ENCODE data around the gene TEFM.
"Not testable (repeated sequence)": the region's sequence is repeated elsewhere in the genome, so short reads cannot be mapped to it uniquely, and the experiment has no call there.

TEFM gene, protein sequence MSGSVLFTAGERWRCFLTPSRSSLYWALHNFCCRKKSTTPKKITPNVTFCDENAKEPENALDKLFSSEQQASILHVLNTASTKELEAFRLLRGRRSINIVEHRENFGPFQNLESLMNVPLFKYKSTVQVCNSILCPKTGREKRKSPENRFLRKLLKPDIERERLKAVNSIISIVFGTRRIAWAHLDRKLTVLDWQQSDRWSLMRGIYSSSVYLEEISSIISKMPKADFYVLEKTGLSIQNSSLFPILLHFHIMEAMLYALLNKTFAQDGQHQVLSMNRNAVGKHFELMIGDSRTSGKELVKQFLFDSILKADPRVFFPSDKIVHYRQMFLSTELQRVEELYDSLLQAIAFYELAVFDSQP

DNA sequence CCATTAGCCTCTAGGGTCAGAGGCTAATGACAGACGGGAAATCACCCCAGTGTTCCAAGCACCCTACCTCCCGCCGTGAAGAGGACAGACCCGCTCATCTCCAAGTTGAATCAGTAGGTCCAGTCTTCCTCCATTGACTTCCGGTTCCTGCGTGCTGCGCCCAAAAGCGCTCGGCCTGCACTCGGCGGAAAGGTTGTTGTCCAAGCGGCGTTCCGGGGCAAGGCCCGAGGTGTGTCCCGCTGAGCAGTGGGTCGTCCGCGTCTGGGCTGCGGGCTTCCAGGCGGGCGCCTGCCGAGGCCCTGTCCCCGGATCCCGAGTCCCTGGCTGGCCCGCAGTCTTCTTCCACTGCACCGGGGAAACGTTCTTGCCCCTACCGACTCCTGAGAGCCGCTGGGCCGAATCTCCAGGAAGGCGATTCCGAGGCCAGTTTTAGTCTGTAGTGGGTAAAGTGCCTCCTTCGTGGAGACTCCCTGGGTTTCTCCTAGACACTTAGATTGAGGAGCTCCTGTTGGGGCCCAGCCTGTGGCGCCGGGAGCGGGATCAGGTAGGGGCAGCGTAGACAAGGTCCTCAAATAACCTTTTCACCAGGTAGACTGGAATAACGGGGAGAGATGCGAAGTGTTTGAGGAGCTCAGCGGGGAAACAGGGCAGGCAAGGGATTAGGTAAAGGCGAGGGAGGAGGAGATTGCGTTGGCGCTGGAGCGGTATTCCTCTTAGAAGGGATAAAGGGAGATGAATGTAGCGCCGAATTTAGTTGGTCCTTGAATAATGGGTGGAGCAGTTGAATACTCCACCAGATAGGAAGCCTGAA lies at the start of gene TEFM:
Gene TEFM (minus strand): TSS at position 138 of the 811 bp plus-strand sequence. CDS start 40 bp downstream, at position 98.
- peak; percentile 84 to 86 for DNase-seq (ENCODE audit: low read depth in 2 of 2)

- no peak for DNase-seq (ENCODE audit: low read depth in 2 of 2)
Measured at GRCh38 chr17:30954046-30954830, 48.2 kb upstream of the TEFM start.

- no peak for DNase-seq (ENCODE audit: low read depth in 2 of 2)
Measured at GRCh38 chr17:30952638-30953393, 46.8 kb upstream of the TEFM start.

DNA sequence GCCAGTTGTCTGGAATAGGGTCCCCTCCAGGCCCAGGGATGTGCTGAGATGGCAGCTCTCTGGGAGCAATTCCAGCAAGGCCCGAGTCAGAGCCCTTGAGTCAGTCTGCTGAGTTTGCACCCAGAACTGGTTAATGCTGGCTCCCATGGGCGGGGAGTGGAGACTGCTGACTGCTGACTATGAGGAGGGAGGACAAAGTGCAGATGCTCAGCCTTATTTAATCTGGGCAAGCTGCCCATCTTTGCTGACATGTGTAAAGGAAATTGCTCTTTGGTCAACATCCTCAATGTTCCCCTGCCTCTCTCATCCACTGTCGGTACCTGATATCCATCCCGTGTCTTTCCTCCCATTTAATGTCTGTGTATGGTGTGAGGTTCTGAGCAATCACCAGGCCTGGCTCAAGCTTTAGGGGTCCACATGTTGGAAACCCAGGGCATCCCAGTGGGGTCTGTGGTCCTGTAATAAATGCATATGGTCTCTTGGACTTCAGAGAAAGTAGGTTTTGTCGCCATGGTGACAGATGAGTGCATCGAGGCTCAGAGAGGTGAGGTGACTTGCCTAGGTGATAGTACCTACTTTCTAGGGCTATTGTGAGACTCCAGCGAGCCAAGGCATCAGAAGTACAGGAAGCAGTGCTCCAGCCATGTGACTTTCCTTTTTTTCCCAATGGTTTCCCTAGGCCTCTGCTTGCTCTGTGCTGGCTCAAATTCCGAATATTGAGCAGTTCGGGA lies 44.8 kb upstream of the TEFM start:
- no peak for DNase-seq (ENCODE audit: low read depth in 2 of 2)

DNA sequence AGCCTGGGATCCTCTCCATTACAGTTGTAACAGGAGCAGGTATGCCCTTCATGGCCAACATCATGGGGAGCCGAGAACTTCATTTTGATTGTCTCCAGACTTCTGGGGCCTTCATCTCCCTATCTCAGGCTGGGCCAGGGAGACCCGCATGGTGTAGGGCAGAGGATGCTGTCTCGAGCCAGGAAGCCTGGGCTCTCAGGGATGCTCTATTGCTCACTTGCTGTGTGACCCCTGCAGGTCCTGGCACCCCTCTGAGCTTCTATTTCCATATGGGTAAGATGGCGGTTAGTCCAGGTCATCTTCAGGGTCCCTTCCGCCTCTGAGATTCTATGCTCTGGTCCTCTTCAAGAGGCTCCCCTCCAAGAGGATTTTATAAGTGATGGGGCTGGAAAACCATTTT lies 44.2 kb upstream of the TEFM start:
- no peak for DNase-seq (ENCODE audit: low read depth in 2 of 2)

DNA sequence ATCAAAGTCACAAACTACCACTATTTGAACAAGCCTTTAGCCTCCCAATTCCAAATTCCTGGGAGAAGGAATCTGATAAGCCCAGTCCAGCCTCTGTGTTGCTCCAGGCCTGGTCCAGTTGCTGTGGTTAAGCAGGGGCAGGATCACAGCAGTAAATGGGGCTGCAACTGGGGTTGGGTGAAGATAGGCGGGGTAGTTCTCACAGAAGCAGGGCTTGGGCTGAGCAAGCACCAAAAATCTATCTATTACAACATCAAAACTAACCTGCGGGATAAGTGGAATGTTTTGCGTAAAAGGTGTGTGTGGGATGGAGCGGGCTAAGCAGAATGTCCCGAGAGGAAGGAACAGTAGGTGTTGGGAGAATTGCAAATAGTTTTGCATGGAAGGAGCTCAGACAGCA lies 41.8 kb upstream of the TEFM start:
- no peak for DNase-seq (ENCODE audit: low read depth in 2 of 2)

DNA sequence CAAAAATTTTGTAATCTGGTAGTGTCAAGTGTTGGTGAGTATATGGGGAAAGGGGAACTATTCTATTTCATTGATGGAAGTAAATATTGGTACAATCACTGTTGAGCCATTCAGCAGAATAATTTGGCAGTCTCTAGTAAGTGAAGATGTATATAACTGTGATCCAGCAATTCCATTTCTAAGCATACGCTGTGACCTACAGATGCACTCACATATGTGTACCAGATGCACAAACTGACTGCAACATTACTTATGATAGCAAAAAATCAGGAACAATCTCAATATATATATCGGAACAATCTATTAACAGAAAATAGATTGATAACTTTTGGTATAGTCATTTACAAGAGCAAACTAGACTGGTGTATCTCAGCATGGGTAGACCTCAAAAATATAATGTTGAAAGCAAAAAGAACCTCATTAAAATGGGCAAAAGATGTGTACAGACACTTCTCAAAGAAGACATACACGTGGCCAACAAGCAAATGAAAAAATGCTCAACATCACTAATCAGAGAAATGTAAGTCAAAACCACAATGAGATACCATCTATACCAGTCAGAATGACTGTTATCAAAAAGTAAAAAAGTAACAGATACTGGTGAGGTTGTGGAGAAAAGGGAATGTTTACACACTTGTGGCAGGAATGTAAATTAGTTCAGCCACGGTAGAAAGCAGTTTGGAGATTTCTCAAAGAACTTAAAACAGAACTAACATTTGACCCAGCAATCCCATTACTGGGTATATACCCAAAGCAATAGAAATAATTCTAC lies 36.5 kb upstream of the TEFM start:
- DNase-seq (ENCODE audit: low read depth in 2 of 2): no peak

DNA sequence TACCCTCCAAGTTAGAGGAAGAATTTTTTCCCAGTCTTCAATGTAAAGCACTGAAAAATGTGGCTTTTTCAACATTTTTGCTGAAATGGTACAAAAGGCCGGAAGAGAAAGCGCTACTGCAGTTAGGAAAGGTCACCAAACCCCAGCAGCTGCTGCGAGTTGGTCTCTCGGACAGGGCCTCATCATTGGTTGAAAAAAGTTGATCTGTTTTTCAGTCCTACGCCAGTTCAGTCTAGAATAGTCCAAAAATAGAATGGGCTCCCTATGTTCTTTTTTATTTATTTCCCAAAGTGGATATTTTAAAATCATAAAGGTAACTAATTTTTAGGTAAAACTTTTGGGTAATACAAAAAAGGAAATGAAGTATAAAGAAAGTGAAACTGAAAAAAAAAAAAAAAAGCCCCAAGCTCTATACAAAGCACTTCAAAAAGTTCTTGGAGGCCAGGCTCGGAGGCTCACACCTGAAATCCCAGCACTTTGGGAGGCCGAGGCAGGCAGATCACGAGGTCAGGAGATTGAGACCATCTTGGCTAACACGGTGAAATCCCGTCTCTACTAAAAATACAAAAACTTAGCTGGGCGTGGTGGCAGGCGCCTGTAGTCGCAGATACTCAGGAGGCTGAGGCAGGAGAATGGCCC lies 33.1 kb upstream of the TEFM start:
- DNase-seq (ENCODE audit: low read depth in 2 of 2): no peak

DNA sequence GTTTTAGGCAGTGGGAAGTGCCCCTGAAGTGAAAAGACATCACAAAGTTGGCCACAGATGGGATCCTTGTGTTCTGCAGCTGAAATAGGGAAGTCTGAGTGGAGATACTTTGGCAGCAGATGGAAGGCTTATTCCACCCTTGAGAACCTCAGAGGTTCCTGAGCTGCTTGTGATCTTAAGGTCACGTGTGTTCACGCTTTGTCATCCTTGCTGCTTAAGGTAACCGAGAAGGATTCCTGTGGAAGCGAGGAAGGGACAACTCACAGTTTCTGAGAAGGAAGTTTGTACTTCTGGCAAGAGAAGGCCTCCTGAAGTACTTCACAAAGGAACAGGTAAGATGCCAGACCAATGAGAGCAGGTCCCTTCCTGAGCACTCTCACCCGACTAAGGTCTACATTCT lies 27.9 kb upstream of the TEFM start:
- DNase-seq (ENCODE audit: low read depth in 2 of 2): no peak

DNA sequence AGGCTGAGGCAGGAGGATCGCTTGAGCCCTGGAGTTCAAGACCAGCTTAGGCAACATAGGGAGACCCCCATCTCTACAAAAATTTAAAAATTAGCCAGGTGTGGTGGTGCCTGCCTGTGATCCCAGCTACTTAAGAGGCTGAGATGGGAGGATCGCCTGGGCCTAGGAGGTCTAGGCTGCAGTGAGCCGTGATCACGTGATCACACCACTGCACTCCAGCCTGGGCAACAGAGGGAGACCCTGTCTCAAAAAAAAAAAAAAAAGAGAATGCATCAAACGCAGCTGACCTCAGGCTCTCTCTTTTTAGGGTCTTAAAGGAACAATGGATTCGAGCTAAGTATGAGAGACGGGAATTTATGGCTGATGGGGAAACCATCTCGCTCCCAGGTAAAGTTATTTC lies 25.5 kb upstream of the TEFM start:
- not testable (repeated sequence) for DNase-seq (ENCODE audit: low read depth in 2 of 2)

DNA sequence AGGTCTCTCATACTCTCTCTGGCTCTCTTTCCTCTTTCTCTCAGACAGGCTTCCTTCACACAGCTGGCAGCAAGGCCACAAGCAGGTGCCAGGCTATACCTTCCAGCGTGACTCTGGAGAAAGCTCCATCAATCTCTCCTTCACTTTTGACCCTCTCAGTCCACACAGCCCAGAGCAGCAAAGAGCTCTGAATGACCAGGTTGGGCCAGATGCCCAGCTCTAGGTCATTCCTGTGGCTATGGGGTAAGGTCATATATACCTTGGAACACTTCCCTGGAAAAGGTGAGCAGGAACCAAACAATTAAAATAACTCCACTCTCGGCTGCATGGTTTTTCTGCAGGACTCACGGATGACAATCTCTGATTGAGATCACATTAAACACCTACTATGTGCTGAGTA lies 24.5 kb upstream of the TEFM start:
- DNase-seq (ENCODE audit: low read depth in 2 of 2): no peak

GRCh38 chr17:30929861-30930260 lies 23.8 kb upstream of the TEFM start:
- DNase-seq (ENCODE audit: low read depth in 2 of 2): not testable (repeated sequence)

GRCh38 chr17:30929081-30929633 lies 23.1 kb upstream of the TEFM start:
- DNase-seq (ENCODE audit: low read depth in 2 of 2): no peak

DNA sequence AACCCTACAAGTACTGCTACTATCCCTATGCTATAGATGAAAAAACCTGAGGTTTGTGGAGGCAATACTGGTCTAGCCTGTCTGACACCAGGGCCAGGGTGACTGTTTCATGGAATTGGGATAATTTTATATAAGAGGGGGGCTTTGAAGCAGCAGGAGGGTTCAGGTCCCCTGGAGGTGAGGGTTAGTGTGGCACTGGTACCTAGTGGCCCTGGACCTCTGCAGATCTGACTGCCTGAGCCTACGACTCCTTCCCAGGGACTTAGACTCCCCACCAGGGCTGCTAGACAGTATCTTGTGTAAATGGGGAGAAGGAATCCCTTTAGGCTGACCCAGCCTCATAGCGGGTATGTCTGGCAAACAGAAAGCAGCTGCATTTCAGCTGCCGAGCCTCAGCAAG lies 22.5 kb upstream of the TEFM start:
- no peak for DNase-seq (ENCODE audit: low read depth in 2 of 2)

- no peak for DNase-seq (ENCODE audit: low read depth in 2 of 2)
Measured at GRCh38 chr17:30927756-30928155, 21.7 kb upstream of the TEFM start.

- DNase-seq (ENCODE audit: low read depth in 2 of 2): no peak
Measured at GRCh38 chr17:30926516-30926915, 20.5 kb upstream of the TEFM start.

GRCh38 chr17:30924341-30924740 lies 18.3 kb upstream of the TEFM start:
- no peak for DNase-seq (ENCODE audit: low read depth in 2 of 2)

- no peak for DNase-seq (ENCODE audit: low read depth in 2 of 2)
Measured at GRCh38 chr17:30922235-30923030, 16.4 kb upstream of the TEFM start.
